PC-3 (cell line): ENCODE data around the gene PIN1. TPM values are rescaled to one million over a fixed set of nuclear protein-coding genes. Genes with fewer than 3 reads are reported as not detected.
"Not testable (repeated sequence)": the region's sequence is repeated elsewhere in the genome, so short reads cannot be mapped to it uniquely, and the experiment has no call there.

ENCODE experiments used
- ATAC-seq: fragments of 200-7000 bp; cut with Tn5 transposase; 2 replicates; pipeline ENCODE4 v1.9.1; 2020; ENCODE audit warnings: mild to moderate bottlenecking, moderate library complexity
- BruUV-seq: library from RNA; stranded (reverse); fragments of 400-500 nt; replicated peaks from 2 replicates; lab custom pipeline; 2021; lab: Mats Ljungman, UMichigan
- CTCF ChIA-PET: fragments of 300-600 bp; sonication (Branson Sonifier 250); formaldehyde crosslinking; loops from one replicate; lab custom pipeline; 2022; ENCODE audit warnings: antibody characterized with exemption; lab: Charles Lee
- POLR2A ChIA-PET: fragments of 300-600 bp; sonication (Branson Sonifier 250); formaldehyde crosslinking; loops from one replicate; lab custom pipeline; 2022; ENCODE audit warnings: antibody characterized with exemption; ENCODE audit not compliant: unreplicated experiment; lab: Charles Lee
- DNase-seq: peaks from one replicate; pipeline ENCODE4 v3.0.0-alpha.2; 2015
- H2AFZ ChIP-seq: fragments of 300-600 bp; sonication (generic); 2 replicates; pipeline ENCODE4 v1.6.0; 2016; ENCODE audit warnings: antibody characterized with exemption, low read length
- H3F3A ChIP-seq: fragments of 300-600 bp; sonication (generic); one replicate; pipeline ENCODE4 v1.6.0; 2017; ENCODE audit warnings: antibody characterized with exemption, low read length, control low read depth, mild to moderate bottlenecking; ENCODE audit not compliant: unreplicated experiment
- H3K27ac ChIP-seq: fragments of 300-600 bp; sonication (generic); 2 replicates; pipeline ENCODE4 v1.5.1; 2016; ENCODE audit warnings: mild to moderate bottlenecking, low read length
- H3K27me3 ChIP-seq: fragments of 300-600 bp; sonication (generic); 2 replicates; pipeline ENCODE4 v1.6.1; 2016; ENCODE audit warnings: low read length, mixed read lengths
- H3K36me3 ChIP-seq: fragments of 300-600 bp; sonication (generic); 2 replicates; pipeline ENCODE4 v1.6.1; 2016; ENCODE audit warnings: low read depth, mixed run types, low read length, mixed read lengths
- H3K4me1 ChIP-seq: fragments of 300-600 bp; sonication (generic); 2 replicates; pipeline ENCODE4 v1.5.1; 2016; ENCODE audit warnings: low read length; ENCODE audit not compliant: insufficient read depth
- H3K4me2 ChIP-seq: fragments of 300-600 bp; sonication (generic); 2 replicates; pipeline ENCODE4 v1.6.0; 2016; ENCODE audit warnings: low read length
- H3K4me3 ChIP-seq: fragments of 300-600 bp; sonication (generic); 2 replicates; pipeline ENCODE4 v1.5.1; 2016; ENCODE audit warnings: mild to moderate bottlenecking, low read length, mixed read lengths
- H3K79me2 ChIP-seq: fragments of 300-600 bp; sonication (generic); 2 replicates; pipeline ENCODE4 v1.6.1; 2017; ENCODE audit warnings: low read length, mixed read lengths
- H3K9ac ChIP-seq: fragments of 300-600 bp; sonication (generic); 2 replicates; pipeline ENCODE4 v1.6.0; 2016; ENCODE audit warnings: mild to moderate bottlenecking, low read length
- H3K9me2 ChIP-seq: fragments of 300-600 bp; sonication (generic); replicated peaks from 2 replicates; pipeline ENCODE4 v1.6.1; 2016; ENCODE audit warnings: mixed run types, low read length, mixed read lengths
- H3K9me3 ChIP-seq: fragments of 300-600 bp; sonication (generic); 2 replicates; pipeline ENCODE4 v1.6.1; 2016; ENCODE audit warnings: low read length, mixed read lengths
- H4K20me1 ChIP-seq: fragments of 300-600 bp; sonication (generic); 2 replicates; pipeline ENCODE4 v1.6.1; 2016; ENCODE audit warnings: low read length, mixed read lengths
- CTCF ChIP-seq: fragments of 300-600 bp; sonication (generic); conservative IDR thresholded peaks from 2 replicates; pipeline ENCODE4 v1.5.1; 2017; ENCODE audit warnings: antibody characterized with exemption, low read depth, mild to moderate bottlenecking, low read length
- EZH2 ChIP-seq: fragments of 300-600 bp; sonication (generic); IDR thresholded peaks from one replicate; pipeline ENCODE4 v1.6.1; 2017; ENCODE audit warnings: antibody characterized with exemption, mild to moderate bottlenecking, low read length; ENCODE audit not compliant: unreplicated experiment
- EZH2phosphoT487 ChIP-seq: fragments of 300-600 bp; sonication (generic); IDR thresholded peaks from 2 replicates; pipeline ENCODE4 v1.6.1; 2018; ENCODE audit warnings: mild to moderate bottlenecking, antibody characterized with exemption, low read length, borderline replicate concordance
- intact Hi-C: fragments of 100-400 bp; cut with micrococcal nuclease; formaldehyde crosslinking; loops from 2 replicates; pipeline ENCODE4 v1.9.0; 2023
- total RNA-seq: library from RNA; depleted of rRNA; stranded (reverse); fragments of >200 nt; gene quantifications from 2 replicates; pipeline ENCODE4 v1.2.3, GENCODE V29; 2014

PIN1 gene
- total RNA-seq, 1 experiment from 2014 or later, result 314 TPM

DNA sequence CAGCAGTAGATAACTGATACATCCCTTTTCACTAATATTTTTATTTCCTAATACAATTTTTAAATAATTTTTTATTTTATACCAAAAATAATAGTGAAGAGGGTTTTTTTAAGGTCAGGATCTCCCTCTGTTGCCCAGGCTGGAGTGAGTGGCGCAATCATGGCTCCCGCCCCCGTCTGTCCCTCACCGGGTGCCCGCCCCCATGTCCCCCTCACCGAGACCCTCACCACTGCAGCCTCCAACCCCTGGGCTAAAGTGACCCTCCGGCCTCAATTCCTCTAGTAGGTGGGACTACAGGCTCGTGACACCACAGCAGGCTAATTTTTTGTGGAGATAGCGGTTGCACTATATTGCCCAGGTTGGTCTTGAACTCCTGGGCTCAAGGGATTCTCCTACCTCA, 48.8 kb upstream of the PIN1 start:
- CTCF ChIA-PET, result no interaction called here
- Histone ChIP-seq H3K36me3 (no peaks in the 10 kb centered on the region), H3K79me2 (0 out of 2 replicates have a peak, but pooled peaks cover 3% of the 10 kb centered on the region), H3K4me1 (peaks cover 23% of the 10 kb centered on the region), H2AFZ (peak overlapping the region; percentile 86; the same call in 1 of the 2 replicates), H3F3A (no peaks in the 10 kb centered on the region), H3K27ac (peak overlapping the region; percentile 75), H3K9ac (peak overlapping the region; percentile 72), H3K4me2 (peak overlapping the region; percentile 90), H3K9me2 (no peaks in the 10 kb centered on the region), H3K27me3 (no peaks in the 10 kb centered on the region), H4K20me1 (no peaks in the 10 kb centered on the region), H3K9me3 (no peaks in the 10 kb centered on the region), H3K4me3 (peak overlapping the region; percentile 73)
- no peak for TF ChIP-seq EZH2phosphoT487
- no peak for TF ChIP-seq CTCF
- TF ChIP-seq EZH2, result no peak
- ATAC-seq, result no peak
- no TSS peak for BruUV-seq
- POLR2A ChIA-PET, result no interaction called here
- intact Hi-C loops, result no loop called here
- no peak for DNase-seq

GRCh38 chr19:9786819-9787218, 48.3 kb upstream of the PIN1 start:
- no peaks in the 10 kb centered on the region for H4K20me1 ChIP-seq
- H3K4me3 ChIP-seq, result no peak overlapping the region
- H3K79me2 ChIP-seq, result 0 out of 2 replicates have a peak, but pooled peaks cover 3% of the 10 kb centered on the region
- H3K27me3 ChIP-seq, result no peaks in the 10 kb centered on the region
- no peaks in the 10 kb centered on the region for H3F3A ChIP-seq
- intact Hi-C loops, result no loop called here
- no peaks in the 10 kb centered on the region for H3K36me3 ChIP-seq
- no peaks in the 10 kb centered on the region for H3K9me2 ChIP-seq
- CTCF ChIA-PET, result no interaction called here
- ATAC-seq (no peak), DNase-seq (no peak)
- H3K27ac ChIP-seq, result no peak overlapping the region
- no peak overlapping the region for H3K4me2 ChIP-seq
- POLR2A ChIA-PET, result no interaction called here
- no peak overlapping the region for H2AFZ ChIP-seq
- peaks cover 23% of the 10 kb centered on the region for H3K4me1 ChIP-seq
- no TSS peak for BruUV-seq
- H3K9me3 ChIP-seq, result no peaks in the 10 kb centered on the region
- TF ChIP-seq EZH2phosphoT487 (no peak), EZH2 (no peak), CTCF (no peak)
- no peak overlapping the region for H3K9ac ChIP-seq

GRCh38 chr19:9788604-9789003, 46.5 kb upstream of the PIN1 start:
- H3K36me3 ChIP-seq, intact Hi-C loops, H3K9me3 ChIP-seq, H3K4me2 ChIP-seq, H3K9ac ChIP-seq, H2AFZ ChIP-seq, POLR2A ChIA-PET, DNase-seq, H3K79me2 ChIP-seq, BruUV-seq, H3K4me3 ChIP-seq, H3K27me3 ChIP-seq, H4K20me1 ChIP-seq, H3K9me2 ChIP-seq, ATAC-seq, H3K27ac ChIP-seq, H3F3A ChIP-seq: not testable (repeated sequence)
- CTCF ChIA-PET, result interaction anchor here (0.7 kb wide), 1 partner anchor 248 kb away, joined by 4 read pairs; no protein-coding TSS in a partner anchor
- peaks cover 21% of the 10 kb centered on the region for H3K4me1 ChIP-seq
